Transverse colon (tissue), 4 donors: ENCODE measurements around the gene SHPK. TPM values are rescaled to one million over a fixed set of nuclear protein-coding genes. Genes with fewer than 3 reads are reported as not detected.

Source experiments
- DNase-seq: peaks from one replicate; pipeline ENCODE4 v3.0.0-alpha.2; 2019
- H3K27ac ChIP-seq, 4 donors: fragments of 200-600 bp; sonication (generic); 2 replicates each; pipeline ENCODE4 v1.5.1; 2016 to 2018; ENCODE audit warnings: inconsistent platforms in 4 of 4
- H3K27me3 ChIP-seq: fragments of 200-600 bp; sonication (generic); 2 replicates; pipeline ENCODE4 v1.5.1; 2017; ENCODE audit warnings: inconsistent platforms
- H3K36me3 ChIP-seq, 4 donors: fragments of 200-600 bp; sonication (generic); 2 replicates each; pipeline ENCODE4 v1.5.1; 2017 to 2019; ENCODE audit warnings: inconsistent platforms in 4 of 4
- H3K4me1 ChIP-seq, 4 donors: fragments of 200-600 bp; sonication (generic); 2 replicates each; pipeline ENCODE4 v1.5.1; 2017 to 2020; ENCODE audit warnings: inconsistent platforms in 4 of 4
- H3K4me3 ChIP-seq, 4 donors: fragments of 200-600 bp; sonication (generic); 1 replicate in 1 of 4; 2 replicates in 3 of 4; pipeline versions ENCODE4 v1.5.1 to v1.6.1; 2017 to 2019; ENCODE audit warnings: inconsistent platforms in 4 of 4
- H3K9me3 ChIP-seq, 2 donors: fragments of 200-600 bp; sonication (generic); 2 replicates each; pipeline ENCODE4 v1.5.1; 2017 to 2019; ENCODE audit warnings: inconsistent platforms in 2 of 2
- EP300 ChIP-seq: sonication (generic); formaldehyde crosslinking; IDR thresholded peaks from one replicate; pipeline ENCODE4 v1.6.1; 2017; ENCODE audit warnings: antibody characterized with exemption, low read depth
- POLR2A ChIP-seq: fragments of 450-650 bp; IDR thresholded peaks from one replicate; pipeline ENCODE4 v1.6.1; 2016; ENCODE audit warnings: antibody characterized with exemption, mild to moderate bottlenecking, moderate library complexity
- POLR2AphosphoS5 ChIP-seq, 3 donors: sonication (generic); formaldehyde crosslinking; IDR thresholded peaks; one replicate each; pipeline ENCODE4 v1.6.1; 2016; ENCODE audit warnings: antibody characterized with exemption in 3 of 3
- WGBS, 2 donors: methylation state at CpG; one replicate each; pipeline ENCODE4 v1.1.5; 2018; ENCODE audit warnings: low coverage in 1 of 2; 5-methylcytosine and 5-hydroxymethylcytosine counted together
- in situ Hi-C, 4 donors: fragments of 200-750 bp; cut with MboI; loops; one replicate each; pipeline versions ENCODE4 v1.15.0 to v1.15.1; 2017; ENCODE audit warnings: low sequenced_read_pairs in 3 of 4, low pct_ligation_motif_present in 1 of 4, low pct_unique_long_range_greater_than_20kb in 1 of 4
- intact Hi-C: fragments of 100-400 bp; cut with DNase I; formaldehyde crosslinking; loops from one replicate; pipeline ENCODE4 v1.15.1; 2023; ENCODE audit warnings: low total_unique reads
- total RNA-seq, 4 donors: library from RNA; depleted of rRNA; stranded (reverse); fragments of >200 nt; gene quantifications; one replicate each; pipeline ENCODE4 v1.1.0, GENCODE V29; 2016
- TF ChIP-seq, protein P1 (sequence below), 5 experiments: fragments of 200-600 bp in 3 of 5; fragments of 450-650 bp in 2 of 5; sonication (generic) in 3 of 5; IDR thresholded peaks; 1 replicate in 2 of 5; 2 replicates in 3 of 5; pipeline ENCODE4 v1.5.1; 2016 to 2017; ENCODE audit warnings: antibody characterized with exemption in 5 of 5, inconsistent platforms in 3 of 5, mild to moderate bottlenecking in 2 of 5, moderate library complexity in 1 of 5

SHPK gene
- total RNA-seq, 4 donors from 2014 or later, result 9.0 to 50.9 (median 24.2) TPM

DNA sequence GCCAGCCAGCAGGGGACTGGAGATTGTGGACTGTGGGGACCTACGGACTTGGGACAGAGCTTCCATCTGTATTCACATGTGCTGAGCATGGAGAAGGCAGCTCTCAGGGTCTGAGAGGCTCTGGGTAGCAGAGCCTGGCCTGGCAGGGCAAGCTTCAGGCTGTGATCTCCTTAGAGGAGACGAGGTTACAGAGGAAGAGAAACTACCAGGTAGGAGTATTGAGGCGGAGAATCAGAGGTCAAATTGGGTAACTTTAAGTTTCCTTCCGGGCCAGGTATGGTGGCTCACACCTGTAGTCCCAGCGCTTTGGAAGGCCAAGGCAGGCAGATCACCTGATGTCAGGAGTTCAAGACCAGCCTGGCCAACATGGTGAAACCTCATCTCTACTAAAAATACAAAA, 9.3 kb upstream of the SHPK start:
- Histone ChIP-seq H3K27ac (no peak overlapping the region), H3K4me3 (no peak overlapping the region), H3K9me3 (no peaks in the 10 kb centered on the region), H3K27me3 (no peaks in the 10 kb centered on the region), H3K4me1 (no peaks in the 10 kb centered on the region), H3K36me3 (no peaks in the 10 kb centered on the region)
- no peak for DNase-seq
- in situ Hi-C loops (loop anchor here in 3 of 4 donors (25.0 kb wide), 1 partner anchor 608 kb away; no protein-coding TSS in a partner anchor), intact Hi-C loops (no loop called here)
- TF ChIP-seq POLR2A (no peak), EP300 (no peak)
- TF ChIP-seq, protein P1, sequence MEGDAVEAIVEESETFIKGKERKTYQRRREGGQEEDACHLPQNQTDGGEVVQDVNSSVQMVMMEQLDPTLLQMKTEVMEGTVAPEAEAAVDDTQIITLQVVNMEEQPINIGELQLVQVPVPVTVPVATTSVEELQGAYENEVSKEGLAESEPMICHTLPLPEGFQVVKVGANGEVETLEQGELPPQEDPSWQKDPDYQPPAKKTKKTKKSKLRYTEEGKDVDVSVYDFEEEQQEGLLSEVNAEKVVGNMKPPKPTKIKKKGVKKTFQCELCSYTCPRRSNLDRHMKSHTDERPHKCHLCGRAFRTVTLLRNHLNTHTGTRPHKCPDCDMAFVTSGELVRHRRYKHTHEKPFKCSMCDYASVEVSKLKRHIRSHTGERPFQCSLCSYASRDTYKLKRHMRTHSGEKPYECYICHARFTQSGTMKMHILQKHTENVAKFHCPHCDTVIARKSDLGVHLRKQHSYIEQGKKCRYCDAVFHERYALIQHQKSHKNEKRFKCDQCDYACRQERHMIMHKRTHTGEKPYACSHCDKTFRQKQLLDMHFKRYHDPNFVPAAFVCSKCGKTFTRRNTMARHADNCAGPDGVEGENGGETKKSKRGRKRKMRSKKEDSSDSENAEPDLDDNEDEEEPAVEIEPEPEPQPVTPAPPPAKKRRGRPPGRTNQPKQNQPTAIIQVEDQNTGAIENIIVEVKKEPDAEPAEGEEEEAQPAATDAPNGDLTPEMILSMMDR (IDR thresholded peaks at IDR 0.05), result no peak
- 73% methylated on average over 5 of the region's 5 CpGs; no CpG with 5 or more reads in 1 of the 2 donors for WGBS, 2 donors

DNA sequence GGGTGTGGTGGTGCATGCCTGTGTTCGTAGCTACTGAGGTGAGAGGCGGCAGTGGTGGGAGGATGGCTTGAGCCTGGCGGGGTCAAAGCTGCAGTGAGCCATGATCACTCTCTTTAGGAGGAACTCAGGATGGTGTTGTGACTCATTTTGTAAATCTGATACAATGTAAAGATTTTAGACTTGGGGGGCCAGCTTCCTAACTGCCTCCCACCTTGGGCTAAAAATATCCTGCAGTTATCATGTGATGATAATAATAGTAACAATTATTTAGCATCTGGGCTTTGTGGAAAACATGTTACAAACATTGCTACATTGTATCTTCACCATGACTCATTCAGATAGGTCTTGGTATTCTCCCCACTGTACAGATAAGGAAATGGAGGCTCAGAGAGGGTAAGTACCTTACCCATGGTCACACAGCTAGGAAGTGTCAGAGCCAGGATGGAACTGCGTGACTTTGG, 7.9 kb upstream of the SHPK start:
- in situ Hi-C loops, result loop anchor here in 3 of 4 donors (25.0 kb wide), 1 partner anchor 607 kb away; no protein-coding TSS in a partner anchor
- no peaks in the 10 kb centered on the region for H3K27me3 ChIP-seq
- DNase-seq, result no peak
- no peak overlapping the region for H3K27ac ChIP-seq
- no peaks in the 10 kb centered on the region for H3K9me3 ChIP-seq
- H3K4me1 ChIP-seq, result no peaks in the 10 kb centered on the region
- H3K36me3 ChIP-seq, result no peaks in the 10 kb centered on the region
- 89 to 95% methylated on average over 4 of the region's 4 CpGs for WGBS, 2 donors
- TF ChIP-seq EP300 (no peak), POLR2AphosphoS5 (IDR thresholded peaks at IDR 0.05) (no peak), POLR2A (no peak)
- TF ChIP-seq, protein P1 (IDR thresholded peaks at IDR 0.05), result no peak
- intact Hi-C loops, result no loop called here
- H3K4me3 ChIP-seq, result no peak overlapping the region

DNA sequence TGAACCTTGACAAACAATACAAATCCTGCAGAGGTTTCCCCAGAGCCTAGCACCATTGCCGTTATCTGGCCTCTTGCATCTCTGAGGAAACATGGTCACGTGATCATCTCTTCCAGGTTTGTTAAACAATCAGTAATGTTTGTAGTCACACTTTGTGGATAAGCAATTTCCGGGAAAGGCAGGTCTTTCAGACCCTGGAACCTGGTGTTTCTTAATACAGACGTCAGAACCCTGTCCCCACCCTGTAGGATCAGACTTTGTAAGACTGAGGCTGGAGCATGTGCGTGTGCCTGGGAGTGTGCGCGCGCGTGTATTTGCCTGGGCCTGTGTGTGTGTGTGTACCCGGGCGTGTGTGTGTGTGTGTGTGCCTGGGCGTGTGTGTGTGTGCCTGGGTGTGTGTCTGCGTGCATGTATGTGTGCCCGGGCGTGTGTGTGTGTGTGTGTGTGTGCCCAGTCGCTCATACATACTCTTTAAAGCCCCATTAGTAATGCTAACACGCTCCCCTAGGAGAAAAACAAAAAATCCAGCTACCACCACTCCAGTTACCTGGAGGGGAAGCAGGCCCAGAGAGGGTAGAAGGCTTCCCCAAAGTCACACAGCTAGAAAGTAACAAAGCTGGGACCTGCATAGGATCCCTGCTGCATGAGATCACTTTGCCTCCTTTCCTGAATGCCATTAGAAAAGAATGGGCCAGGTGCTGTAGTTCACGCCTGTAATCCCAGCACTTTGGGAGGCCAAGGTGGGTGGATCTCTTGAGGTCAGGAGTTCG, 5.9 kb upstream of the SHPK start:
- in situ Hi-C loops, result loop anchor here in 3 of 4 donors (25.0 kb wide), 1 partner anchor 605 kb away; no protein-coding TSS in a partner anchor
- Histone ChIP-seq H3K4me1 (peaks cover 7 to 10% (median 9%) of the 10 kb centered on the region in 4 donors), H3K36me3 (no peaks in the 10 kb centered on the region), H3K9me3 (no peaks in the 10 kb centered on the region), H3K27ac (no peak overlapping the region), H3K4me3 (no peak overlapping the region), H3K27me3 (no peaks in the 10 kb centered on the region)
- no peak for DNase-seq
- WGBS, 2 donors, result 88 to 90% methylated on average over 13 to 19 of the region's 19 CpGs
- intact Hi-C loops, result no loop called here
- TF ChIP-seq EP300 (no peak), POLR2AphosphoS5 (IDR thresholded peaks at IDR 0.05) (no peak), POLR2A (no peak)
- TF ChIP-seq, protein P1 (IDR thresholded peaks at IDR 0.05), result no peak

DNA sequence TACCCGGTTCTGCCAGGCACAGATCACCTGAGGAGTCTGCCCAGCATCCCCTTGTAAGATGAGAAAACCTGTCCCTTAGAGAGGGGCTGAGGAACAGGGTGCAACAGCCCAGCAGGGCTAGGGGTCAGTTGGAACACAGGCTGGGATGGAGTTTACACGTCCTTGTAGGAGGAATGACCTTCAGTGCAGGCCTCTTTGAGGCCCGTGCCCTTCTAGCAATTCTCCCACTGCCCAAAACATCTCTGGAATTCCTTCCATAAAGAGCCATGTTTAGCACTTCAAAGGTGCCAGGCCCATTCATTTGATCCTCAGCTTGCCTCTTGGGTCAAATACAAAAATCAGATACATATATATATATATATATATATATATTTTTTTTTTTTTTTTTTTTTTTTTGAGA, 5.0 kb upstream of the SHPK start:
- WGBS, 2 donors, result 85% methylated on average over 3 of the region's 3 CpGs; no CpG with 5 or more reads in 1 of the 2 donors
- Histone ChIP-seq H3K4me3 (no peak overlapping the region), H3K27ac (no peak overlapping the region), H3K36me3 (no peaks in the 10 kb centered on the region), H3K27me3 (no peaks in the 10 kb centered on the region), H3K4me1 (peaks cover 7 to 11% (median 9%) of the 10 kb centered on the region in 4 donors), H3K9me3 (no peaks in the 10 kb centered on the region)
- TF ChIP-seq, protein P1 (IDR thresholded peaks at IDR 0.05), result no peak
- TF ChIP-seq EP300 (no peak), POLR2AphosphoS5 (IDR thresholded peaks at IDR 0.05) (no peak), POLR2A (no peak)
- intact Hi-C loops (no loop called here), in situ Hi-C loops (loop anchor here in 3 of 4 donors (25.0 kb wide), 1 partner anchor 604 kb away; no protein-coding TSS in a partner anchor)
- no peak for DNase-seq
